A673 (cell line): ENCODE data around the gene IL17REL. TPM values are rescaled to one million over a fixed set of nuclear protein-coding genes. Genes with fewer than 3 reads are reported as not detected.
A peak's percentile ranks its signal among the peaks of the same experiment; 100 is the strongest.

Experiments used
- BruUV-seq: library from RNA; stranded (reverse); fragments of 400-500 nt; replicated peaks from 2 replicates; lab custom pipeline; 2021; lab: Mats Ljungman, UMichigan
- CTCF ChIA-PET: fragments of 300-600 bp; sonication (Branson Sonifier 250); formaldehyde crosslinking; loops from one replicate; lab custom pipeline; 2022; ENCODE audit warnings: antibody characterized with exemption; lab: Charles Lee
- POLR2A ChIA-PET: fragments of 300-600 bp; sonication (Branson Sonifier 250); formaldehyde crosslinking; loops from one replicate; lab custom pipeline; 2022; ENCODE audit warnings: antibody characterized with exemption; ENCODE audit not compliant: low non-redundant PET; lab: Charles Lee
- DNase-seq: peaks from one replicate; pipeline ENCODE4 v3.0.0-alpha.2; 2015; ENCODE audit warnings: low spot score
- H3K27ac ChIP-seq: fragments of 200-600 bp; sonication (generic); 2 replicates; pipeline ENCODE4 v1.5.1; 2016; ENCODE audit warnings: mixed run types, low read depth, mild to moderate bottlenecking, mixed read lengths, antibody characterized with exemption, low read length; ENCODE audit not compliant: poor library complexity, severe bottlenecking
- H3K27me3 ChIP-seq: fragments of 200-600 bp; sonication (generic); replicated peaks from 2 replicates; pipeline ENCODE4 v1.6.1; 2017; ENCODE audit warnings: mixed run types, low read depth, mild to moderate bottlenecking, mixed read lengths, antibody characterized with exemption, low read length; ENCODE audit not compliant: insufficient read depth, poor library complexity
- H3K36me3 ChIP-seq: fragments of 200-600 bp; sonication (generic); 2 replicates; pipeline ENCODE4 v1.6.1; 2016; ENCODE audit warnings: mixed run types, mild to moderate bottlenecking, mixed read lengths, antibody characterized with exemption, low read length; ENCODE audit not compliant: insufficient read depth, poor library complexity, severe bottlenecking
- H3K4me1 ChIP-seq: fragments of 200-600 bp; sonication (generic); 2 replicates; pipeline ENCODE4 v1.6.1; 2017; ENCODE audit warnings: mixed run types, mild to moderate bottlenecking, mixed read lengths, antibody characterized with exemption, low read length; ENCODE audit not compliant: insufficient read depth, poor library complexity, severe bottlenecking
- H3K4me3 ChIP-seq: fragments of 200-600 bp; sonication (generic); 2 replicates; pipeline ENCODE4 v1.5.1; 2016; ENCODE audit warnings: low read depth, mixed run types, mild to moderate bottlenecking, mixed read lengths, low read length; ENCODE audit not compliant: poor library complexity, severe bottlenecking
- H3K9me3 ChIP-seq: fragments of 200-600 bp; sonication (generic); 2 replicates; pipeline ENCODE4 v1.6.1; 2016; ENCODE audit warnings: mixed run types, low read depth, mild to moderate bottlenecking, mixed read lengths, antibody characterized with exemption, low read length; ENCODE audit not compliant: poor library complexity, severe bottlenecking
- CTCF ChIP-seq: fragments of 300-800, 200-600 bp; sonication (generic); conservative IDR thresholded peaks from 2 replicates; pipeline ENCODE4 v1.5.1; 2017; ENCODE audit warnings: low read depth, mild to moderate bottlenecking, antibody characterized with exemption, low read length, moderate library complexity, mixed read lengths
- EZH2 ChIP-seq: fragments of 200-600 bp; sonication (generic); IDR thresholded peaks from 2 replicates; pipeline ENCODE4 v1.6.1; 2017; ENCODE audit warnings: borderline replicate concordance, low read depth, mild to moderate bottlenecking, mixed read lengths, antibody characterized with exemption, low read length; ENCODE audit not compliant: poor library complexity, severe bottlenecking
- intact Hi-C: fragments of 100-400 bp; cut with micrococcal nuclease; formaldehyde crosslinking; loops from one replicate; pipeline ENCODE4 v1.10.0; 2022; ENCODE audit not compliant: unreplicated experiment
- total RNA-seq: library from RNA; stranded (reverse); gene quantifications from 2 replicates; pipeline ENCODE4 v1.2.3, GENCODE V29; 2021

Gene IL17REL
- total RNA-seq, 1 experiment from 2014 or later = not detected

GRCh38 chr22:50058061-50058905 lies 45.7 kb upstream of the IL17REL start, which contains the start of gene TTLL8:
Gene TTLL8 (minus strand): TSS chr22:50058298.
- Histone ChIP-seq H3K36me3 (no peaks in the 10 kb centered on the region), H3K4me1 (peaks cover 11% of the 10 kb centered on the region), H3K9me3 (no peaks in the 10 kb centered on the region), H3K4me3 (peak within 1 kb of the TSS; percentile 8), H3K27me3 (peaks cover 16% of the 10 kb centered on the region), H3K27ac (no peak within 1 kb of the TSS)
- no TSS peak for BruUV-seq
- CTCF ChIA-PET = no interaction called here
- intact Hi-C loops = no loop called here
- TF ChIP-seq CTCF (no peak), EZH2 (peak; percentile 62)
- no peak for DNase-seq
- POLR2A ChIA-PET = no interaction called here

GRCh38 chr22:50057278-50058060 lies 44.9 kb upstream of the IL17REL start:
- ChIA-PET CTCF (no interaction called here), POLR2A (no interaction called here)
- Histone ChIP-seq H3K36me3 (no peaks in the 10 kb centered on the region), H3K27ac (no peak overlapping the region), H3K4me1 (peaks cover 11% of the 10 kb centered on the region), H3K9me3 (no peaks in the 10 kb centered on the region), H3K4me3 (no peak overlapping the region), H3K27me3 (peaks cover 16% of the 10 kb centered on the region)
- intact Hi-C loops = no loop called here
- no peak for DNase-seq
- TF ChIP-seq EZH2 (no peak), CTCF (no peak)
- no TSS peak for BruUV-seq

- ChIA-PET POLR2A (no interaction called here), CTCF (no interaction called here)
- Histone ChIP-seq H3K4me3 (no peak overlapping the region), H3K27me3 (peaks cover 16% of the 10 kb centered on the region), H3K9me3 (no peaks in the 10 kb centered on the region), H3K36me3 (no peaks in the 10 kb centered on the region), H3K4me1 (peaks cover 11% of the 10 kb centered on the region), H3K27ac (no peak overlapping the region)
- no peak for DNase-seq
- TF ChIP-seq EZH2 (no peak), CTCF (no peak)
- intact Hi-C loops = no loop called here
- BruUV-seq = no TSS peak
Measured at GRCh38 chr22:50056214-50056972, 43.8 kb upstream of the IL17REL start.
